ENCODE data around the gene ZNF638. TPM values are rescaled to one million over a fixed set of nuclear protein-coding genes. Genes with fewer than 3 reads are reported as not detected.

Gene ZNF638
- total RNA-seq (ENCODE audit: unreplicated experiment), result 211 TPM
- long read RNA-seq, partial matches to known transcripts, result 4 of 16 reads
- long read RNA-seq, other reads (novel, unspliced or antisense), result 10 of 16 reads

- H3K36me3 Mint-ChIP-seq (ENCODE audit: unreplicated experiment), result no peaks in the 10 kb centered on the region
- H3K9me3 Mint-ChIP-seq (ENCODE audit: unreplicated experiment), result peaks cover 5% of the 10 kb centered on the region
- H3K4me1 Mint-ChIP-seq (ENCODE audit: low read depth, unreplicated experiment), result peaks cover 13% of the 10 kb centered on the region
- TF ChIP-seq CTCF (IDR thresholded peaks at IDR 0.05; ENCODE audit: partially characterized antibody, unreplicated experiment), result peak; percentile 73
- H3K27me3 Mint-ChIP-seq (ENCODE audit: unreplicated experiment), result peaks cover 8% of the 10 kb centered on the region
- peak within 1 kb of the TSS; percentile 83 for H3K4me3 Mint-ChIP-seq (ENCODE audit: unreplicated experiment)
- H3K27ac Mint-ChIP-seq (ENCODE audit: unreplicated experiment), result peak within 1 kb of the TSS; percentile 100
- peak; percentile 94 for DNase-seq
Measured at GRCh38 chr2:71331581-71332434, at the start of gene ZNF638. Gene ZNF638 (plus strand): TSS chr2:71331782. CDS start chr2:71348955, 17,173 bp downstream.

- no peak overlapping the region for H3K4me3 Mint-ChIP-seq (ENCODE audit: unreplicated experiment)
- TF ChIP-seq CTCF (IDR thresholded peaks at IDR 0.05; ENCODE audit: partially characterized antibody, unreplicated experiment), result no peak
- no peaks in the 10 kb centered on the region for H3K36me3 Mint-ChIP-seq (ENCODE audit: unreplicated experiment)
- H3K27ac Mint-ChIP-seq (ENCODE audit: unreplicated experiment), result no peak overlapping the region
- peaks cover 2% of the 10 kb centered on the region for H3K9me3 Mint-ChIP-seq (ENCODE audit: unreplicated experiment)
- no peaks in the 10 kb centered on the region for H3K27me3 Mint-ChIP-seq (ENCODE audit: unreplicated experiment)
- peaks cover 3% of the 10 kb centered on the region for H3K4me1 Mint-ChIP-seq (ENCODE audit: low read depth, unreplicated experiment)
- DNase-seq, result no peak
Measured at GRCh38 chr2:71281950-71282349, 49.6 kb upstream of the ZNF638 start.

DNA sequence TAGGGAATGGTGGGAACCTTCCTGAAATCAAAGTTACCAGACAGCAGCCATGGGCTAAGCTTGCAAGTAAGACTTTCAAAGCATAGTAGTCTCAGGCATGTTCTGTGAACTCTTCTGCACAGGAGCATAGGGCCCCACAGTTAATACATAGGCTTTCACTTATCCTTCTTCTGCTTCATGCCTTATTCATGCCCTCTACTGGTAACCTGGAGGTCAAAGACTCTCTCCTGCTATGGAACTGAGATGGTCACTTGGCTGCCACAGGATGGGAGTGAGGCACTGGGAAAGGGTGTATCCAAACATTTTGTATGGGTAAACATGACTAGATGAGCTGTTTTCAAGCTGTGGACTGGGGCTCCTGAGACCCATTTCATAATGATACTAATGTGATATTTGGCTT, 49.1 kb upstream of the ZNF638 start:
- no peak overlapping the region for H3K4me3 Mint-ChIP-seq (ENCODE audit: unreplicated experiment)
- H3K27ac Mint-ChIP-seq (ENCODE audit: unreplicated experiment), result no peak overlapping the region
- H3K9me3 Mint-ChIP-seq (ENCODE audit: unreplicated experiment), result peaks cover 2% of the 10 kb centered on the region
- no peak for DNase-seq
- TF ChIP-seq CTCF (IDR thresholded peaks at IDR 0.05; ENCODE audit: partially characterized antibody, unreplicated experiment), result no peak
- no peaks in the 10 kb centered on the region for H3K27me3 Mint-ChIP-seq (ENCODE audit: unreplicated experiment)
- no peaks in the 10 kb centered on the region for H3K36me3 Mint-ChIP-seq (ENCODE audit: unreplicated experiment)
- peaks cover 3% of the 10 kb centered on the region for H3K4me1 Mint-ChIP-seq (ENCODE audit: low read depth, unreplicated experiment)

- no peaks in the 10 kb centered on the region for H3K27me3 Mint-ChIP-seq (ENCODE audit: unreplicated experiment)
- no peak for DNase-seq
- H3K4me3 Mint-ChIP-seq (ENCODE audit: unreplicated experiment), result no peak overlapping the region
- no peaks in the 10 kb centered on the region for H3K36me3 Mint-ChIP-seq (ENCODE audit: unreplicated experiment)
- no peak for TF ChIP-seq CTCF (IDR thresholded peaks at IDR 0.05; ENCODE audit: partially characterized antibody, unreplicated experiment)
- no peak overlapping the region for H3K27ac Mint-ChIP-seq (ENCODE audit: unreplicated experiment)
- no peaks in the 10 kb centered on the region for H3K4me1 Mint-ChIP-seq (ENCODE audit: low read depth, unreplicated experiment)
- H3K9me3 Mint-ChIP-seq (ENCODE audit: unreplicated experiment), result no peaks in the 10 kb centered on the region
Measured at GRCh38 chr2:71283131-71283530, 48.5 kb upstream of the ZNF638 start.

- DNase-seq, result no peak
- no peak for TF ChIP-seq CTCF (IDR thresholded peaks at IDR 0.05; ENCODE audit: partially characterized antibody, unreplicated experiment)
- no peaks in the 10 kb centered on the region for H3K9me3 Mint-ChIP-seq (ENCODE audit: unreplicated experiment)
- no peak overlapping the region for H3K4me3 Mint-ChIP-seq (ENCODE audit: unreplicated experiment)
- no peaks in the 10 kb centered on the region for H3K4me1 Mint-ChIP-seq (ENCODE audit: low read depth, unreplicated experiment)
- H3K27ac Mint-ChIP-seq (ENCODE audit: unreplicated experiment), result no peak overlapping the region
- no peaks in the 10 kb centered on the region for H3K27me3 Mint-ChIP-seq (ENCODE audit: unreplicated experiment)
- H3K36me3 Mint-ChIP-seq (ENCODE audit: unreplicated experiment), result no peaks in the 10 kb centered on the region
Measured at GRCh38 chr2:71285706-71286105, 45.9 kb upstream of the ZNF638 start.

Measured in glutamatergic neuron (in vitro differentiated cells).